IPS-NIHi7 (cell line): ENCODE measurements around the gene TXNRD1.
A peak's percentile ranks its signal among the peaks of the same experiment; 100 is the strongest.
"Not testable (repeated sequence)": the region's sequence is repeated elsewhere in the genome, so short reads cannot be mapped to it uniquely, and the experiment has no call there.

Experiments used
- DNase-seq: peaks from one replicate; pipeline ENCODE4 v3.0.0; 2012; ENCODE audit warnings: mixed read lengths; ENCODE audit errors: extremely low spot score

The TXNRD1 gene

GRCh38 chr12:104237930-104238329, 22.4 kb downstream of the TXNRD1 start:
- no peak for DNase-seq

- no peak for DNase-seq
Measured at GRCh38 chr12:104242546-104243206, 27.1 kb downstream of the TXNRD1 start.

- no peak for DNase-seq
Measured at GRCh38 chr12:104243551-104243950, 28.0 kb downstream of the TXNRD1 start.

GRCh38 chr12:104243971-104244370, 28.4 kb downstream of the TXNRD1 start:
- DNase-seq, result no peak

- DNase-seq, result no peak
Measured at GRCh38 chr12:104247698-104248097, 32.1 kb downstream of the TXNRD1 start.

- peak; percentile 58 for DNase-seq
Measured at GRCh38 chr12:104248444-104248843, 32.9 kb downstream of the TXNRD1 start.

GRCh38 chr12:104249017-104249416, 33.4 kb downstream of the TXNRD1 start:
- DNase-seq, result no peak

- DNase-seq, result no peak
Measured at GRCh38 chr12:104249898-104250297, 34.3 kb downstream of the TXNRD1 start.

- no peak for DNase-seq
Measured at GRCh38 chr12:104250366-104251125, 35.0 kb downstream of the TXNRD1 start.

GRCh38 chr12:104257913-104258472, 42.4 kb downstream of the TXNRD1 start:
- DNase-seq, result no peak

- no peak for DNase-seq
Measured at GRCh38 chr12:104258476-104259067, 43.0 kb downstream of the TXNRD1 start.

GRCh38 chr12:104263026-104263425, 47.4 kb downstream of the TXNRD1 start:
- no peak for DNase-seq

GRCh38 chr12:104263580-104264358, 48.2 kb downstream of the TXNRD1 start:
- no peak for DNase-seq

- DNase-seq, result not testable (repeated sequence)
Measured at GRCh38 chr12:104265436-104265835, 49.9 kb downstream of the TXNRD1 start.

GRCh38 chr12:104272938-104273337, 57.4 kb downstream of the TXNRD1 start:
- DNase-seq, result no peak

GRCh38 chr12:104273503-104273902, 57.9 kb downstream of the TXNRD1 start:
- DNase-seq, result no peak

- no peak for DNase-seq
Measured at GRCh38 chr12:104274811-104275210, 59.2 kb downstream of the TXNRD1 start.

GRCh38 chr12:104275689-104276088, 60.1 kb downstream of the TXNRD1 start:
- DNase-seq, result no peak

GRCh38 chr12:104276273-104277131, 60.9 kb downstream of the TXNRD1 start:
- no peak for DNase-seq

- no peak for DNase-seq
Measured at GRCh38 chr12:104279164-104279563, 63.6 kb downstream of the TXNRD1 start.

- no peak for DNase-seq
Measured at GRCh38 chr12:104280111-104280510, 64.5 kb downstream of the TXNRD1 start.
